Dermis blood vessel endothelial cell (primary cell): ENCODE measurements around the gene ASPHD2. TPM values are rescaled to one million over a fixed set of nuclear protein-coding genes. Genes with fewer than 3 reads are reported as not detected.

Experiments used
- DNase-seq: peaks from one replicate; pipeline ENCODE4 v3.0.0; 2010
- total RNA-seq: library from RNA; depleted of rRNA; stranded (reverse); fragments of >200 nt; gene quantifications from 2 replicates; pipeline ENCODE4 v1.2.3, GENCODE V29; 2014

Gene ASPHD2
- total RNA-seq, 1 donor from 2014 or later = 1.2 TPM

DNA sequence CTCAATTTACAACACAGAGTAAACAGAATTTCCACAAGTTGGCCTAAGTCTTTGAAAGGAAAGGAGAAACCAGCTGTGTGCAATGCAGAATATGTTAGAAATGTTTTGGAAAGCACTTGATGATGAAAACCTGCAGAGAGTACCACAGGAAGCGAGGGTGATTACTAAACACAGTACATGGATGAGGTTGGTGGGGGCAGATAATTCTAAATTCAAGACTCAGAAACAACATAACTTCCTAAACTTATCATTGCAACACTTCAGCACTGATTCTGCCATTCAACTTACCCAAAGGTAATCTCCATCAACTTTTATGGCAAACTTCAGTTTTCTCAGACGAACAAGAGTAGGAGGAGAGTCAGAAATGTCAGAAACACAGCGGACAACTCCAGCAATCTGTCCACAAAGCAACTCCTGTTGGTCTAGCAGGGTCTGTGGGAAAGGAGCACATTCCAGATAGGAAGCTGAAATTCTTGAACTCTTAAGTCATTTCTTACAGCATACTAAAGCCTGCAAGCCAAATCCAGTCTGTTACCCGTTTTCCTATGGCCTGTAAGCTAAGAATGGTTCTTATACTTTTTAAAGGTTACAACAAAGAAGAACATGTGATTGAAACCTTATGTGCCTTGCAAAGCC, 47.8 kb downstream of the ASPHD2 start:
- no peak for DNase-seq

DNA sequence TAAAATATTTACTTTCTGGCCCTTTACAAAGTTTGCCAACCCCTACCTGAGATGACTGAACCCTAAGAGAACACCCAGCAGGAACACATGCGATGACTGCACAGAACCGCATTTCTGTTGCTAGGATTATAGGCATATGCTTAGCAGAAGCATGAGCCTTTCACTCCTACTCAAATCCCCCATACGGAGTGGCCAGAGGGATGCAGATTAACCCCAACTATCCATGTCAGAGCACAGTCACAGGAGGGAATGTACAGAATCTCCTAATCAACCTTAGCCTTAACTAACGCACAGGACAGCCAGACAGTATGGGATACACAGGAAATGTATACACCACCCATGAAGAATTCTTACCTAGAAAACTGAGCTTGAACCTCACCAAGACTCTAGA, 48.3 kb downstream of the ASPHD2 start:
- DNase-seq = no peak

DNA sequence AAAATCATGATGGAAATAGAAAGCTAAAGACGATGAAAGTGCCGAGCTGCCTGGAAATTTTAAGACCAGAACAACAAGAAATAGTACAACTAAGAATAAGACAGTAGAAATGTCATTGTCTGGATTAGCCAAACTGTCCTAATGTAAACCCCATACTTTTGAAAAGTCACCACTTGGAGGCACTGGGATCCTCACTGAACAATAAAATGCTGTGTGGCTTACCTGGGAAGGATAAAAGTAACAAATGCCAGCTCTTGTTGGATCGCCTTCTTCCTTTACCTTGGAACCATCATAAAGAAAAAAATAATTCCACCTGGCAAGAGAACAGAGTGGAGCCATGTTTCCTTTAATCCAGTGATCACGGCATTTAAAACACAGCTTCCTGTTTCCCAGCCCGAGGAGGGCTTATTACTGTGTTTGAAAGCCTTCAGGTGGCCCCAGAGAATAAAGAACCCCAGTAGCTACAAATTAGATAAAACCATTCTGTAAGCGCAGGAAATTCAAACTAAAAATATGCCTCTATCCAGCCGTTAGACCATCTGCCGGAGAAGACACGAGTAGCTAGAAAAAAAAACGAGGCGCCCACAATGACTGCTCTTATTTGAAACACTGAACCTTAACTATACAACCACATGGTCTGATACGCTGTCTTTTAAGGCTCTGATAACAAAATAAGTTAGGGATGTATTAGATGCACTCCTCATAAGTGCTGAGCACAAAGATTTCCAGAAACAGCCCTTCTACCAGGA, 50.2 kb downstream of the ASPHD2 start:
- DNase-seq = peak; percentile 32

DNA sequence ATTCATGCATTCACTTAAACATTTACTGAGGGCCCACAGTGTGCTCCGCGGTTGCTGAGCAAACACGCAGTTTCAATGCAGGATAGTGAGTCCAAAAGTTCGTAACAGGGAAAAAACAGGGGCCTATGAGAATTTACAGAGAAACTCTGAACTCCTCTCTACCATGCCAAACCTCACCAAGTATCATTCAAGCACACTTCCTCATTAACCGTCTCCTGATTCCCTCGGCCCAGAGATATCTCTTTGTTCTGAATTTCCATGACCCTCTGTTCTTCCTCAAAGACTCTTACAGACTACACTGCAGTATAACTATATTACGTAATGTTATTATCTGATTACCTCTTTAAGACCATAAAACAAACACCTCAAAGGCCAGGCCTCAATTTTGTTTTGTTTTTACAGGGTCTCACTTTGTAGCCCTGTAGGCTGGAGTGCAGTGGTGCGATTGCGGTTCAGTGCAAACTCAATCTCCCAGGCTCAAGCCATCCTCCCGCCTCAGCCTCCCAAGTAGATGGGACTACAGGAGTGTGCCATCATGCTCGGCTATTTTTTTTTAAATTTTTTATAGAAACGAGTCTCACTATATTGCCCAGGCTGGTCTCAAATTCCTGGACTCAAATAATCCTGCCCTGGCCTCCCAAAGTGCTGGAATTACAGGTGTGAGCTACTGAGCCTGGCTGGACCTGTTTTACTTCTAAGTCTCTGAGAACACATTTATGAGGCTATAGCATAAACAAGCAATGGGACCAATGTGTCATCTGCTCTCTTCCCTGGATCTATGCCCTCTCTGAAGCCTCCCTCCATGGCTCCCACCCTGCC, 50.9 kb downstream of the ASPHD2 start:
- peak; percentile 18 for DNase-seq

DNA sequence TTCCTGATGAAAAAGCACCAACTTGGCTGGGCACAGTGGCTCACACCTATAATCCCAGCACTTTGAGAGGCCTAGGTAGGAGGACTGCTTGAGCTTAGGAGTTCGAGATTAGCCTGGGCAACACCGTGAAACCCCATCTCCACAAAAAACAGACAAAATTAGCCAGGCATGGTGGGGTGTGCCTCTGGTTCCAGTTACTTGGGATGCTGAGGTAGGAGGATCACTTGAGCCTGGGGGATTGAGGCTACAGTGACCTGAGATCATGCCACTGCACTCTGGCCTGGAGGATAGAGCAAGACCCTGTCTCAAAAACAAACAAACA, 51.5 kb downstream of the ASPHD2 start:
- DNase-seq = no peak

DNA sequence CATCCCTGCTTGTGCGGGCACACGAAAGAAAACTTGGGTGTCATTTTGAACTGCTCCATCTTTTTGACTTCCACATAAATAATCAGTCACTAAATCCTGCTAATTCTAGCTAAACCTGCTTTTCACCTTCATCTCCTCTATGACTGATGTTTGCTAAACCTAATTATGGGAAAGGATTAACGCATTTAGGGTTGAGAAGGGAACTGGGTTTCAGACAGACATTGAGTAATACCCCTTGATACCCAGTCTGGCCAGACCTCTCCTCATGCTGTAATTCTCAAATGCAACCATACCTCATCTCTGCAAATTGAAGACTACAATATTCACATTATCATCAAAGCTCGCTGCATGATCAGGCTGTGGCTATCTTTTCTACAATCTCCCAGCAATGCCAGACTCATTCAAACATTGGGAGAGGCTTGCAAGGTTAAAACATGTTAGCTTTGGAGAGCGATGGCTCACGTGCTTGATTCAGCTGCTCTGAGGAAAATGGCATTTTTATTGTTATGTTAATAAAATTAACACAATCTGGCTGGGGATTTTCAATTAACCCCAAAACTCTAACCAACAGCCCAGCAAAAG, 52.1 kb downstream of the ASPHD2 start:
- DNase-seq = no peak

DNA sequence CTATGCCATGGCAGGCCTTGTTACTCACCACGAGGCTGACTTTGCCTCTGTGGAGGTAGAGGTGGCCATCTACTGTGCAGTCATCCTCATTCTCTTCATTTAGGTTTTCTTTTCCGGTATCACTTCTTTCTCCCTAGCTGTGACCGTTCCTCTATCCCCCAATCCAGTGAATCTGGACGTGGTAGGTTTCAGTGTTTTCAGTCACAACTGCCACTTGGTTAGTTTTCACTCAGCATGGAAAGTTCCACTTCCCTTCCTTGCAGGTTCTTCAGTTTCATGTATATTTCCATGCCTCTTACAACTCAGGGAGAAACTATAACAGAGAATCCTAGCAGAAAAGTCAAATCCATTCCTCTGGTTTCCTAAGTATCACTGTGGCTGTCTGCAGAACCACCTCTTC, 52.6 kb downstream of the ASPHD2 start:
- no peak for DNase-seq

DNA sequence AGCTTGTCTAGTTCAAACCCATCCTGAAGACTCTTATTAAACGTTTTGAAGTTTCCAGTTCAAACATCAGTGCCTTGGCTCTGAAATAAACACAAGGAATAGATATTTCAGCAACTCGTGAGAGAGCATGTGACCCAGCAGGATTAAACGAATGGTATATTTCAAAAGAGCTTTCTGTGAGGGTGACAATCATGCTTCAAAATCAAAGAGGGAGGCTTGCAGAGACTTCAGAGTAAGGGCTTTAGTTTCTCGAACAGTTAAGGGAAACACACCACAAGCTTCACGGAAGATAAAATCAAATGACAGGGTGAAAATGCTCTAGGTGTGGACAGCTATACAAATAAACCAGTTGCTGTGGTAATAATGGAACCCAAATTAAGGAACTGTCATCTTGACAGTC, 53.1 kb downstream of the ASPHD2 start:
- DNase-seq = no peak

GRCh38 chr22:26483043-26483438, 54.0 kb downstream of the ASPHD2 start:
- DNase-seq = no peak

GRCh38 chr22:26483439-26484359, 54.6 kb downstream of the ASPHD2 start, which contains the start of the genes HPS4 and SRRD:
Gene HPS4 (minus strand): TSS chr22:26483783. CDS start chr22:26481762, 2,021 bp downstream.
Gene SRRD (plus strand): TSS chr22:26483877. CDS start chr22:26483891, 14 bp downstream.
- DNase-seq = peak; percentile 94

- peak; percentile 35 for DNase-seq
Measured at GRCh38 chr22:26484360-26484706, 55.3 kb downstream of the ASPHD2 start.

DNA sequence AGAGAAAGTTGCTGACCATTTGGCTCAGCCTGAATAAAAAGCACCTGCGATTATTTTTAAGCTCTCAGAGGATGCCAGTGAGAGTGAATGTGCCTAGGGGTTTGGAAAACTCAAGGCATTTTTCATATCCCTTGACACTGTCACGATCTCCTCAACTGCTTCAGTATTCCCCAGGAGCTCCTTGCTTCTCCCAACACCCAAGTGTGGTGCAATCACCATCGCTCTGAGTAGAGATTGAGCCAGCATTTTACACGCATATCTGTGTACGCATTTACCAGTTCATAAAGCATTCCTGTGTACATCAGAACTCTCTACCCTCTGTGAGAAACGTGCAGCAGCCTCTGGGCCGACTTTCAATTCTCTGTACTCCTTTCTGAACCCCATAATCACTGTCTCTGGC, 56.0 kb downstream of the ASPHD2 start:
- no peak for DNase-seq

DNA sequence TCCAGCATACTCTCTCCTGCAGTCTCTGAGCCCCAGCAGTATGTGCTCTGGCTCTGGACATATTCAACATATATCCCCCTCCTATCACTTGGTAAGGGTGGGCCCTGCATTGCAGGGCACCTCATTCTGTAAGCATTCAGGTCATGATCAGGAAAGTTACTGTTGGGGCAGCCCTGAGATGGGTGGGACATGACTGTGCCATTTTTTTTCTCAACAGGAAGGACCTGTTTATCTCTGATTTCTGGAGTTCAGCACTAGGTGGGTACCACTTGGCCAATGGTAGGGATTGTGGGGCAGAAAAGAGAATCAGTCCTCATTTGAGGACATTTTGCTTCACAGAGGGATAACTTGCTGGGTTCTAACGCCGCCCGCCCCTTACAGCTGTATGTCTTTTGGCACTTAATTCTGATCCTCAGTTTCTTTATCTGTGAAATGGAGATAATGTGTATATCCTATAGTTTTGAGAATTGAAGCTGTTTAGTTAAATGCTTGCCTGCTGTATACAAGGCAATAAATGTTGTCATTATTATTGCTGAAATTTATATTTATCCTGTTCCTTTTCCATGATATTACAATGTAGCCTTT, 56.8 kb downstream of the ASPHD2 start:
- DNase-seq = no peak

GRCh38 chr22:26486394-26486793, 57.3 kb downstream of the ASPHD2 start:
- DNase-seq = no peak

- no peak for DNase-seq
Measured at GRCh38 chr22:26487996-26488395, 58.9 kb downstream of the ASPHD2 start.

- peak; percentile 35 for DNase-seq
Measured at GRCh38 chr22:26489447-26490036, 60.5 kb downstream of the ASPHD2 start.

DNA sequence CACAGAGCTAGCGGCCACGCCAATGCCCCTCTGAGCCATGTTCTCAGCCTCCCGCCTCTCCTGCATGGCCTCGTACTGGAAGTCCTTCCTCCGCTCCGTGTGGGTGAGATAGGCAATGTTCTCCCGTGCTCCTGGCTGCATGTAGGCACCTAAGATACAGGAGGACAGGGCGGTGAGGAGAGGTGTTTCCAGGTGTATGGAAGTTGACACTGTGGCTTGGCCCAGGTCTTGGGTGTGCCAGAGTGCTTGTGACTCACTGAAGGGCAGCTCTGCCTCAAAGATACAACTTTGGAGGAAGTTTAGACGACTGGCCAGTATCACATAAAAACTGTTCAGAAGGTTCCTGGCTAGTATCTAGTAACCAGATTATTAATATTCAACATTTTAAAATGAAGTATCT, 63.2 kb downstream of the ASPHD2 start:
- no peak for DNase-seq

- no peak for DNase-seq
Measured at GRCh38 chr22:26494506-26494905, 65.4 kb downstream of the ASPHD2 start.
